Activated naive CD8-positive, alpha-beta T cell treated with anti-CD3 and anti-CD28 coated beads for 36 hours (primary cell): ENCODE results near the gene DUS3L. TPM values are rescaled to one million over a fixed set of nuclear protein-coding genes. Genes with fewer than 3 reads are reported as not detected.
A peak's percentile ranks its signal among the peaks of the same experiment; 100 is the strongest.
"Not testable (repeated sequence)": the region's sequence is repeated elsewhere in the genome, so short reads cannot be mapped to it uniquely, and the experiment has no call there.

Source experiments
- DNase-seq: peaks from one replicate; pipeline ENCODE4 v3.0.0; 2021
- H3K27ac Mint-ChIP-seq: one replicate; pipeline ENCODE4 v1.8.0; 2022; ENCODE audit warnings: mild to moderate bottlenecking, moderate library complexity, mixed read lengths
- H3K27me3 Mint-ChIP-seq: one replicate; pipeline ENCODE4 v1.8.0; 2022; ENCODE audit warnings: mild to moderate bottlenecking, mixed read lengths
- H3K36me3 Mint-ChIP-seq: one replicate; pipeline ENCODE4 v1.8.0; 2021; ENCODE audit warnings: mild to moderate bottlenecking, mixed read lengths
- H3K4me1 Mint-ChIP-seq: one replicate; pipeline ENCODE4 v1.8.0; 2021; ENCODE audit warnings: mixed read lengths
- H3K4me3 Mint-ChIP-seq: one replicate; pipeline ENCODE4 v1.8.0; 2022; ENCODE audit warnings: mild to moderate bottlenecking, moderate library complexity, mixed read lengths
- H3K9me3 Mint-ChIP-seq: one replicate; pipeline ENCODE4 v1.8.0; 2022; ENCODE audit warnings: mixed read lengths
- total RNA-seq, 2 experiments: library from RNA; stranded (reverse); gene quantifications; one replicate each; pipeline ENCODE4 v1.2.3, GENCODE V29; 2021

DUS3L gene
- total RNA-seq, 2 experiments from 2014 or later: 103 to 106 TPM

- H3K9me3 Mint-ChIP-seq: no peaks in the 10 kb centered on the region
- H3K36me3 Mint-ChIP-seq: peaks cover 17% of the 10 kb centered on the region
- no peak overlapping the region for H3K4me3 Mint-ChIP-seq
- peaks cover 16% of the 10 kb centered on the region for H3K27me3 Mint-ChIP-seq
- no peak overlapping the region for H3K27ac Mint-ChIP-seq
- DNase-seq: no peak
- peaks cover 7% of the 10 kb centered on the region for H3K4me1 Mint-ChIP-seq
Measured at GRCh38 chr19:5793188-5793587, 2.2 kb upstream of the DUS3L start.

- no peak for DNase-seq
- Mint-ChIP-seq H3K4me3 (no peak overlapping the region), H3K36me3 (peaks cover 21% of the 10 kb centered on the region), H3K4me1 (peaks cover 7% of the 10 kb centered on the region), H3K27me3 (peaks cover 10% of the 10 kb centered on the region), H3K9me3 (no peaks in the 10 kb centered on the region), H3K27ac (no peak overlapping the region)
Measured at GRCh38 chr19:5792224-5792623, 1.3 kb upstream of the DUS3L start.

- Mint-ChIP-seq H3K27me3 (peaks cover 5% of the 10 kb centered on the region), H3K4me3 (peak overlapping the region; percentile 97), H3K4me1 (peaks cover 7% of the 10 kb centered on the region)
Measured at GRCh38 chr19:5789886-5790558, 941 bp downstream of the DUS3L start.

GRCh38 chr19:5789351-5789761 is 1.6 kb downstream of the DUS3L start:
- DNase-seq: no peak
- peaks cover 7% of the 10 kb centered on the region for H3K4me1 Mint-ChIP-seq
- peaks cover 5% of the 10 kb centered on the region for H3K27me3 Mint-ChIP-seq
- peaks cover 32% of the 10 kb centered on the region for H3K36me3 Mint-ChIP-seq
- peak overlapping the region; percentile 97 for H3K4me3 Mint-ChIP-seq
- no peak overlapping the region for H3K27ac Mint-ChIP-seq
- no peaks in the 10 kb centered on the region for H3K9me3 Mint-ChIP-seq

More at GRCh38 chr19:5789886-5790558, 941 bp downstream of the DUS3L start:
- Mint-ChIP-seq H3K27ac (peak overlapping the region; percentile 100), H3K36me3 (peaks cover 32% of the 10 kb centered on the region), H3K9me3 (no peaks in the 10 kb centered on the region)
- no peak for DNase-seq

- Mint-ChIP-seq H3K36me3 (peaks cover 32% of the 10 kb centered on the region), H3K4me3 (peak overlapping the region; percentile 40), H3K27me3 (peaks cover 5% of the 10 kb centered on the region), H3K9me3 (no peaks in the 10 kb centered on the region), H3K27ac (no peak overlapping the region), H3K4me1 (peaks cover 7% of the 10 kb centered on the region)
- DNase-seq: no peak
Measured at GRCh38 chr19:5788422-5788821, 2.5 kb downstream of the DUS3L start.

GRCh38 chr19:5787409-5788182 is 3.4 kb downstream of the DUS3L start:
- Mint-ChIP-seq H3K4me3 (no peak overlapping the region), H3K27ac (no peak overlapping the region), H3K36me3 (peaks cover 32% of the 10 kb centered on the region), H3K9me3 (no peaks in the 10 kb centered on the region), H3K27me3 (no peaks in the 10 kb centered on the region), H3K4me1 (peaks cover 7% of the 10 kb centered on the region)
- no peak for DNase-seq

- Mint-ChIP-seq H3K4me3 (no peak overlapping the region), H3K4me1 (peaks cover 7% of the 10 kb centered on the region), H3K27ac (no peak overlapping the region), H3K27me3 (no peaks in the 10 kb centered on the region), H3K36me3 (peaks cover 32% of the 10 kb centered on the region), H3K9me3 (no peaks in the 10 kb centered on the region)
- DNase-seq: no peak
Measured at GRCh38 chr19:5786593-5787408, 4.2 kb downstream of the DUS3L start.

GRCh38 chr19:5785423-5785822 is 5.5 kb downstream of the DUS3L start:
- Mint-ChIP-seq H3K27ac (no peak overlapping the region), H3K4me1 (peaks cover 7% of the 10 kb centered on the region), H3K27me3 (no peaks in the 10 kb centered on the region), H3K36me3 (peaks cover 27% of the 10 kb centered on the region), H3K4me3 (no peak overlapping the region), H3K9me3 (no peaks in the 10 kb centered on the region)
- DNase-seq: no peak

- Mint-ChIP-seq H3K36me3 (peaks cover 21% of the 10 kb centered on the region), H3K4me3 (no peak within 1 kb of the TSS), H3K27me3 (no peaks in the 10 kb centered on the region), H3K27ac (no peak within 1 kb of the TSS), H3K9me3 (no peaks in the 10 kb centered on the region), H3K4me1 (peaks cover 2% of the 10 kb centered on the region)
- DNase-seq: no peak
Measured at GRCh38 chr19:5784581-5785147, 6.3 kb downstream of the DUS3L start, which contains the start of gene PRR22. PRR22 (minus strand) TSS chr19:5784746; CDS start chr19:5784660, 86 bp downstream.

GRCh38 chr19:5782945-5783919 is 7.7 kb downstream of the DUS3L start:
- H3K27me3 Mint-ChIP-seq: no peaks in the 10 kb centered on the region
- peaks cover 15% of the 10 kb centered on the region for H3K36me3 Mint-ChIP-seq
- no peaks in the 10 kb centered on the region for H3K9me3 Mint-ChIP-seq
- H3K4me1 Mint-ChIP-seq: no peaks in the 10 kb centered on the region
- no peak overlapping the region for H3K27ac Mint-ChIP-seq
- no peak for DNase-seq
- H3K4me3 Mint-ChIP-seq: no peak overlapping the region

- Mint-ChIP-seq H3K27me3 (no peaks in the 10 kb centered on the region), H3K36me3 (peaks cover 12% of the 10 kb centered on the region), H3K9me3 (no peaks in the 10 kb centered on the region), H3K4me3 (no peak overlapping the region), H3K27ac (no peak overlapping the region), H3K4me1 (no peaks in the 10 kb centered on the region)
- no peak for DNase-seq
Measured at GRCh38 chr19:5782322-5782721, 8.6 kb downstream of the DUS3L start.

GRCh38 chr19:5780916-5781315 is 10.0 kb downstream of the DUS3L start:
- not testable (repeated sequence) for H3K36me3 Mint-ChIP-seq, H3K27ac Mint-ChIP-seq, H3K4me3 Mint-ChIP-seq

GRCh38 chr19:5778402-5778801 is 12.6 kb downstream of the DUS3L start:
- Mint-ChIP-seq H3K4me3 (no peak overlapping the region), H3K36me3 (no peaks in the 10 kb centered on the region), H3K4me1 (no peaks in the 10 kb centered on the region), H3K9me3 (no peaks in the 10 kb centered on the region), H3K27me3 (peaks cover 2% of the 10 kb centered on the region), H3K27ac (no peak overlapping the region)
- DNase-seq: no peak

More at GRCh38 chr19:5780916-5781315, 10.0 kb downstream of the DUS3L start:
- DNase-seq, H3K9me3 Mint-ChIP-seq, H3K27me3 Mint-ChIP-seq, H3K4me1 Mint-ChIP-seq: not testable (repeated sequence)
